Right lobe of liver (tissue), 6 donors: ENCODE measurements around the gene TLE4. TPM values are rescaled to one million over a fixed set of nuclear protein-coding genes. Genes with fewer than 3 reads are reported as not detected.
"Not testable (repeated sequence)": the region's sequence is repeated elsewhere in the genome, so short reads cannot be mapped to it uniquely, and the experiment has no call there.

ENCODE experiments used
- ATAC-seq, 4 donors: fragments of 200-7000 bp; cut with Tn5 transposase; one replicate each; pipeline ENCODE4 v1.9.1; 2020; ENCODE audit warnings: mild to moderate bottlenecking in 4 of 4, moderate library complexity in 4 of 4
- DNase-seq, 3 donors: peaks; one replicate each; pipeline ENCODE4 v3.0.0-alpha.2; 2020
- H3K27ac ChIP-seq, 3 donors: fragments of 200-600 bp; one replicate each; pipeline ENCODE4 v1.8.0; 2022
- H3K27me3 ChIP-seq, 2 donors: fragments of 200-600 bp; one replicate each; pipeline ENCODE4 v1.8.0; 2022
- H3K36me3 ChIP-seq, 4 donors: fragments of 200-600 bp; sonication (generic) in 1 of 4; one replicate each; pipeline versions ENCODE4 v1.5.1 to v1.8.0; 2017 to 2022; ENCODE audit warnings: control low read depth in 1 of 4
- H3K4me1 ChIP-seq, 4 donors: fragments of 200-600 bp; sonication (generic) in 1 of 4; one replicate each; pipeline versions ENCODE4 v1.5.1 to v1.8.0; 2017 to 2022; ENCODE audit warnings: control low read depth in 1 of 4
- H3K4me3 ChIP-seq, 3 donors: fragments of 200-600 bp; one replicate each; pipeline ENCODE4 v1.8.0; 2022
- H3K9me3 ChIP-seq, 4 donors: fragments of 200-600 bp; sonication (generic) in 1 of 4; one replicate each; pipeline versions ENCODE4 v1.5.1 to v1.8.0; 2017 to 2022; ENCODE audit warnings: control low read depth in 1 of 4
- POLR2A ChIP-seq: fragments of 450-650 bp; IDR thresholded peaks from one replicate; pipeline ENCODE4 v1.6.1; 2017; ENCODE audit warnings: antibody characterized with exemption, mild to moderate bottlenecking
- WGBS: methylation state at CpG from one replicate; pipeline ENCODE4 v1.1.6; 2018; ENCODE audit warnings: low coverage, low lambda C conversion rate; ENCODE audit not compliant: insufficient coverage; ENCODE audit errors: missing lambda C conversion rate; 5-methylcytosine and 5-hydroxymethylcytosine counted together
- intact Hi-C, 2 donors: fragments of 100-400 bp; cut with DNase I; formaldehyde crosslinking; loops; one replicate each; pipeline versions ENCODE4 v1.11.2 to v1.14.1; 2022
- total RNA-seq, 6 experiments: library from RNA; depleted of rRNA in 2 of 6; stranded (reverse); fragments of >200 nt in 2 of 6; fragmentation: NEBNext Ultra II Directional in 3 of 6; extraction: Animal tissue kit (Norgen Biotek cat#: 25700) in 3 of 6; gene quantifications; one replicate each; pipeline versions ENCODE4 v1.1.0 to v1.2.4, GENCODE V29; 2016 to 2023
- TF ChIP-seq, protein P1 (sequence below), 4 donors: fragments of 200-600 bp in 3 of 4; fragments of 450-650 bp in 1 of 4; IDR thresholded peaks; one replicate each; pipeline versions ENCODE4 v1.5.1 to v1.8.0; 2016 to 2022; ENCODE audit warnings: antibody characterized with exemption in 4 of 4, mild to moderate bottlenecking in 2 of 4
- donor health status: DM: no; HTN: yes; CAD: no.
- donor health status: DM: no; HTN: no; CAD: no.
- donor health status: DM: no; HTN: no; CAD: no.
- donor health status: DM: no; HTN: yes; CAD: no.
- donor health status: DM: no; HTN: yes; CAD: no.

Gene TLE4
- total RNA-seq, 6 experiments from 2014 or later, result 2.9 to 8.3 (median 5.7) TPM

GRCh38 chr9:79535534-79535933, 36.2 kb upstream of the TLE4 start:
- Histone ChIP-seq H3K9me3 (no peaks in the 10 kb centered on the region), H3K27me3 (no peaks in the 10 kb centered on the region), H3K4me1 (no peaks in the 10 kb centered on the region), H3K27ac (no peak overlapping the region), H3K4me3 (no peak overlapping the region), H3K36me3 (no peaks in the 10 kb centered on the region)
- no peak for ATAC-seq
- TF ChIP-seq, protein P1, sequence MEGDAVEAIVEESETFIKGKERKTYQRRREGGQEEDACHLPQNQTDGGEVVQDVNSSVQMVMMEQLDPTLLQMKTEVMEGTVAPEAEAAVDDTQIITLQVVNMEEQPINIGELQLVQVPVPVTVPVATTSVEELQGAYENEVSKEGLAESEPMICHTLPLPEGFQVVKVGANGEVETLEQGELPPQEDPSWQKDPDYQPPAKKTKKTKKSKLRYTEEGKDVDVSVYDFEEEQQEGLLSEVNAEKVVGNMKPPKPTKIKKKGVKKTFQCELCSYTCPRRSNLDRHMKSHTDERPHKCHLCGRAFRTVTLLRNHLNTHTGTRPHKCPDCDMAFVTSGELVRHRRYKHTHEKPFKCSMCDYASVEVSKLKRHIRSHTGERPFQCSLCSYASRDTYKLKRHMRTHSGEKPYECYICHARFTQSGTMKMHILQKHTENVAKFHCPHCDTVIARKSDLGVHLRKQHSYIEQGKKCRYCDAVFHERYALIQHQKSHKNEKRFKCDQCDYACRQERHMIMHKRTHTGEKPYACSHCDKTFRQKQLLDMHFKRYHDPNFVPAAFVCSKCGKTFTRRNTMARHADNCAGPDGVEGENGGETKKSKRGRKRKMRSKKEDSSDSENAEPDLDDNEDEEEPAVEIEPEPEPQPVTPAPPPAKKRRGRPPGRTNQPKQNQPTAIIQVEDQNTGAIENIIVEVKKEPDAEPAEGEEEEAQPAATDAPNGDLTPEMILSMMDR (IDR thresholded peaks at IDR 0.05), result no peak
- TF ChIP-seq POLR2A, result no peak
- WGBS, result 100% methylated on average over 1 of the region's 1 CpG
- intact Hi-C loops, result no loop called here
- DNase-seq, result no peak

- no peak for ATAC-seq
- H3K9me3 ChIP-seq, result no peaks in the 10 kb centered on the region
- no peak for DNase-seq
- no peak overlapping the region for H3K27ac ChIP-seq
- no peaks in the 10 kb centered on the region for H3K27me3 ChIP-seq
- no peak overlapping the region for H3K4me3 ChIP-seq
- H3K36me3 ChIP-seq, result no peaks in the 10 kb centered on the region
- TF ChIP-seq POLR2A, result no peak
- TF ChIP-seq, protein P1 (IDR thresholded peaks at IDR 0.05), result no peak
- no peaks in the 10 kb centered on the region for H3K4me1 ChIP-seq
- intact Hi-C loops, result no loop called here
- 82% methylated on average over 2 of the region's 2 CpGs for WGBS
Measured at GRCh38 chr9:79537838-79538237, 33.9 kb upstream of the TLE4 start.

- H3K4me3 ChIP-seq, result no peak overlapping the region
- TF ChIP-seq POLR2A, result no peak
- TF ChIP-seq, protein P1 (IDR thresholded peaks at IDR 0.05), result no peak
- intact Hi-C loops, result no loop called here
- H3K4me1 ChIP-seq, result no peaks in the 10 kb centered on the region
- WGBS, result 83% methylated on average over 3 of the region's 3 CpGs
- ATAC-seq (no peak), DNase-seq (no peak)
- no peaks in the 10 kb centered on the region for H3K36me3 ChIP-seq
- no peaks in the 10 kb centered on the region for H3K27me3 ChIP-seq
- H3K9me3 ChIP-seq, result no peaks in the 10 kb centered on the region
- no peak overlapping the region for H3K27ac ChIP-seq
Measured at GRCh38 chr9:79542735-79543620, 28.8 kb upstream of the TLE4 start.

GRCh38 chr9:79544375-79544774, 27.4 kb upstream of the TLE4 start:
- H3K4me3 ChIP-seq, DNase-seq, intact Hi-C loops, H3K27ac ChIP-seq, H3K36me3 ChIP-seq, H3K4me1 ChIP-seq, H3K27me3 ChIP-seq, H3K9me3 ChIP-seq, ATAC-seq: not testable (repeated sequence)
- 57% methylated on average over 7 of the region's 7 CpGs for WGBS

DNA sequence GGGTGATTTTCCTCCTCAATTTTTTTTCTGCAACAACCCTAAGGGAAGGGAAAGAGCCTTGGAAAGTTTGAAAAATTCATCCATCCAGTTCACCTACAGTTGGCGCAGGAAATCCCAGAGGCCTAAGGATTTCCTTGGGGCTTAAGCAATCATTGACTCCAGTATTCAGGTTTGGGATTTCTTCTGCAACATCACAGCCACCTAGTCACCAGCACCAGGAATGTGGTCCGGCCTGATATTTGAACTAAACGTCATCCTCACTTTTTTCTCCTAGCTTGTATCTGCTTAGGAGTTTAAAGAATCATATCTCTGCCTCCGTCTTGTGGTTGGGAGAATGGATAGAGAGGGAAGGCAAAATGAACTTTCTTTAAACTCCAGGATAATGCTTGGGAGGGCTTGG, 20.2 kb upstream of the TLE4 start:
- ATAC-seq, result no peak
- WGBS, result 70% methylated on average over 4 of the region's 4 CpGs
- no peak for DNase-seq
- intact Hi-C loops, result no loop called here
- TF ChIP-seq POLR2A, result no peak
- TF ChIP-seq, protein P1 (IDR thresholded peaks at IDR 0.05), result no peak
- Histone ChIP-seq H3K4me3 (no peak overlapping the region), H3K27me3 (no peaks in the 10 kb centered on the region), H3K36me3 (no peaks in the 10 kb centered on the region), H3K4me1 (no peaks in the 10 kb centered on the region), H3K9me3 (no peaks in the 10 kb centered on the region), H3K27ac (no peak overlapping the region)
